Measurements from ENCODE around the gene NBDY. TPM values are rescaled to one million over a fixed set of nuclear protein-coding genes. Genes with fewer than 3 reads are reported as not detected.

The NBDY gene
- total and polyA plus RNA-seq, 2 of the 4 experiments (the other 2 are of a cell fraction), result 3.2 to 61.5 TPM

- intact Hi-C loops (cut with micrococcal nuclease), result no loop called here
- in situ Hi-C loops (cut with MboI; ENCODE audit: low sequenced_read_pairs), result loop anchor here (25.0 kb wide), 3 partner anchors 186 to 1112 kb away; partner anchors contain the start of genes SPIN2B, SPIN3 and ZXDA
Observed at GRCh38 chrX:56800801-56801200, 71.8 kb downstream of the NBDY start.

More at GRCh38 chrX:56800801-56801200, 71.8 kb downstream of the NBDY start:
- ChIA-PET CTCF (interaction anchor here (0.6 kb wide), 2 partner anchors 219 to 595 kb away, joined by 3 to 4 read pairs; no protein-coding TSS in a partner anchor), POLR2A (ENCODE audit: unreplicated experiment) (no interaction called here)
- Histone ChIP-seq H2AK9ac (replicated peaks; ENCODE audit: low read depth, low read length, poor library complexity) (no peak overlapping the region), H3K9me3 (ENCODE audit: control insufficient read depth, insufficient read depth, low read length) (no peaks in the 10 kb centered on the region), H4K5ac (ENCODE audit: low read depth, low read length) (no peak overlapping the region), H3K56ac (ENCODE audit: extremely low read depth, insufficient read depth, low read length) (no peak overlapping the region), H2AFZ (replicated peaks; ENCODE audit: low read length, poor library complexity) (no peak overlapping the region), H2BK15ac (ENCODE audit: low read depth, low read length) (no peak overlapping the region), H2BK20ac (ENCODE audit: low read depth, low read length) (no peak overlapping the region), H3K9me1 (ENCODE audit: insufficient read depth, low read length) (no peaks in the 10 kb centered on the region; the same call in 1 of the 2 replicates), H3K79me1 (ENCODE audit: low read depth in 1 of 2, low read length in 2 of 2) (peaks cover 0 to 5% of the 10 kb centered on the region in 2 experiments; a peak in 1 of 4 replicates), H3K14ac (replicated peaks; ENCODE audit: low read depth, low read length) (no peak overlapping the region), H3K23ac (ENCODE audit: low read depth, low read length) (no peak overlapping the region), H3K4me3 (ENCODE audit: insufficient read depth, low read depth, low read length) (no peak overlapping the region), H3K27ac (ENCODE audit: insufficient read depth, low read length) (no peak overlapping the region), H4K20me1 (ENCODE audit: insufficient read depth, low read length) (no peaks in the 10 kb centered on the region), H2BK5ac (ENCODE audit: low read depth, low read length, poor library complexity, severe bottlenecking) (no peak overlapping the region), H2AK5ac (ENCODE audit: low read depth, low read length) (no peak overlapping the region), H3K4me1 (ENCODE audit: control insufficient read depth, insufficient read depth, low read length) (no peaks in the 10 kb centered on the region; the same call in 1 of the 2 replicates), H3K4ac (ENCODE audit: low read depth, low read length) (no peak overlapping the region), H3K36me3 (ENCODE audit: control insufficient read depth, insufficient read depth, low read length) (no peaks in the 10 kb centered on the region; the same call in 1 of the 2 replicates), H3K9ac (ENCODE audit: low read depth, low read length) (no peak overlapping the region), H3K4me2 (ENCODE audit: low read depth, low read length) (no peak overlapping the region), H3K18ac (ENCODE audit: low read depth, low read length) (no peak overlapping the region), H4K91ac (ENCODE audit: insufficient read depth, low read depth, low read length) (no peak overlapping the region), H3K27me3 (ENCODE audit: control insufficient read depth, insufficient read depth, low read length) (no peaks in the 10 kb centered on the region; the same call in 1 of the 2 replicates), H2BK120ac (ENCODE audit: low read depth, low read length) (no peak overlapping the region), H4K8ac (ENCODE audit: low read depth in 2 of 2, low read length in 2 of 2) (no peak overlapping the region)
- dilution Hi-C loops (cut with HindIII; ENCODE audit: low sequenced_read_pairs, unreplicated experiment), result no loop called here
- 82% methylated on average over 2 of the region's 7 CpGs; no CpG with 5 or more reads in 1 of the 2 experiments for WGBS, 2 experiments (ENCODE audit: extremely low coverage in 2 of 2, insufficient read length in 1 of 2)
- ATAC-seq (ENCODE audit: low read depth), result no peak
- no peak for DNase-seq
- TF ChIP-seq BHLHE40 (IDR thresholded peaks at IDR 0.05; ENCODE audit: low read depth, low read length) (no peak), FOS (IDR thresholded peaks at IDR 0.05; ENCODE audit: low read depth, low read length) (no peak), NFE2L2 (IDR thresholded peaks at IDR 0.05; ENCODE audit: low read depth, low read length) (no peak), ELK1 (IDR thresholded peaks at IDR 0.05; ENCODE audit: borderline replicate concordance, low read depth, low read length) (no peak), CHD1 (IDR thresholded peaks at IDR 0.05; ENCODE audit: low read depth, low read length) (no peak), CEBPB (IDR thresholded peaks at IDR 0.05; ENCODE audit: low read depth, low read length) (no peak), CTCF (conservative IDR thresholded peaks at IDR 0.05; ENCODE audit: low read depth, low read length) (no peak), POLR2A (IDR thresholded peaks at IDR 0.05; ENCODE audit: low read depth, low read length) (no peak), USF2 (IDR thresholded peaks at IDR 0.05; ENCODE audit: low read depth, low read length) (no peak), MAFK (IDR thresholded peaks at IDR 0.05; ENCODE audit: low read depth, low read length) (no peak), RFX5 (IDR thresholded peaks at IDR 0.05; ENCODE audit: low read depth, low read length) (no peak), SMC3 (IDR thresholded peaks at IDR 0.05; ENCODE audit: low read depth, low read length) (no peak), RAD21 (IDR thresholded peaks at IDR 0.05; ENCODE audit: low read length) (no peak), MAZ (IDR thresholded peaks at IDR 0.05; ENCODE audit: borderline replicate concordance, low read depth, low read length) (no peak)
- BruUV-seq (replicated peaks), result no TSS peak

Measured in IMR-90 (cell line).